GM12891 (cell line): ENCODE measurements around the gene ICE2.

ENCODE experiments used
- POLR2A ChIP-seq: IDR thresholded peaks from 2 replicates; pipeline ENCODE4 v1.6.1; 2011; ENCODE audit warnings: low read depth, low read length, control low read depth
- POLR2AphosphoS5 ChIP-seq: IDR thresholded peaks from 2 replicates; pipeline ENCODE4 v1.6.1; 2011; ENCODE audit warnings: low read depth, low read length, control low read depth
- SPI1 ChIP-seq: IDR thresholded peaks from 2 replicates; pipeline ENCODE4 v1.6.1; 2011; ENCODE audit warnings: low read depth, low read length, control low read depth

- TF ChIP-seq POLR2A (no peak), SPI1 (no peak), POLR2AphosphoS5 (no peak)
Observed at GRCh38 chr15:60376677-60377095, 102.3 kb downstream of the ICE2 start.
